HG03342 (cell line): Measurements from ENCODE around the gene CCDC30.

Experiments
- ATAC-seq: cut with Tn5 transposase; IDR thresholded peaks from one replicate; pipeline ENCODE4 v1.9.1; 2021; ENCODE audit warnings: mild to moderate bottlenecking, moderate library complexity; ENCODE audit not compliant: unreplicated experiment

The CCDC30 gene

GRCh38 chr1:42462828-42463763 is at the start of gene CCDC30:
Gene CCDC30, plus strand, starts transcription at chr1:42463286. Its CDS starts 17,266 bp downstream, at chr1:42480552.
- peak; percentile 99 for ATAC-seq

GRCh38 chr1:42414551-42415496 is 48.3 kb upstream of the CCDC30 start:
- ATAC-seq: no peak

- no peak for ATAC-seq
Measured at GRCh38 chr1:42417166-42417565, 45.9 kb upstream of the CCDC30 start.

GRCh38 chr1:42418516-42418915 is 44.6 kb upstream of the CCDC30 start:
- ATAC-seq: no peak

GRCh38 chr1:42419126-42419821 is 43.8 kb upstream of the CCDC30 start:
- ATAC-seq: no peak

- ATAC-seq: no peak
Measured at GRCh38 chr1:42420121-42420520, 43.0 kb upstream of the CCDC30 start.

- no peak for ATAC-seq
Measured at GRCh38 chr1:42420911-42421585, 42.0 kb upstream of the CCDC30 start.

- ATAC-seq: no peak
Measured at GRCh38 chr1:42422737-42423136, 40.3 kb upstream of the CCDC30 start.

GRCh38 chr1:42423681-42424080 is 39.4 kb upstream of the CCDC30 start:
- ATAC-seq: no peak

GRCh38 chr1:42424201-42424600 is 38.9 kb upstream of the CCDC30 start:
- ATAC-seq: no peak

GRCh38 chr1:42427240-42427639 is 35.8 kb upstream of the CCDC30 start:
- no peak for ATAC-seq

- ATAC-seq: no peak
Measured at GRCh38 chr1:42429603-42430002, 33.5 kb upstream of the CCDC30 start.

- no peak for ATAC-seq
Measured at GRCh38 chr1:42430286-42431135, 32.6 kb upstream of the CCDC30 start.

GRCh38 chr1:42431514-42431913 is 31.6 kb upstream of the CCDC30 start:
- no peak for ATAC-seq

GRCh38 chr1:42432714-42433113 is 30.4 kb upstream of the CCDC30 start:
- no peak for ATAC-seq

- no peak for ATAC-seq
Measured at GRCh38 chr1:42433369-42433768, 29.7 kb upstream of the CCDC30 start.

GRCh38 chr1:42434340-42434739 is 28.7 kb upstream of the CCDC30 start:
- no peak for ATAC-seq

- no peak for ATAC-seq
Measured at GRCh38 chr1:42439940-42440339, 23.1 kb upstream of the CCDC30 start.

- no peak for ATAC-seq
Measured at GRCh38 chr1:42442662-42443061, 20.4 kb upstream of the CCDC30 start.
